Central memory CD8-positive, alpha-beta T cell (primary cell): ENCODE results near the gene IMPA2.

ENCODE experiments used
- ATAC-seq: fragments of 150-1000 bp; cut with Tn5 transposase; replicated peaks from 2 replicates; pipeline ENCODE4 v1.10.0; 2022; ENCODE audit warnings: mild to moderate bottlenecking, moderate FRiP score, moderate number of reproducible peaks; ENCODE audit not compliant: poor library complexity, severe bottlenecking; ENCODE audit errors: extremely low read depth
- DNase-seq, 2 donors: peaks; one replicate each; pipeline ENCODE4 v3.0.0; 2021; ENCODE audit warnings: low spot score in 2 of 2
- H3K27ac Mint-ChIP-seq: one replicate; pipeline ENCODE4 v1.8.0; 2022; ENCODE audit warnings: low read depth, mild to moderate bottlenecking, moderate library complexity, mixed read lengths
- H3K27me3 Mint-ChIP-seq: one replicate; pipeline ENCODE4 v1.8.0; 2022; ENCODE audit warnings: mixed read lengths
- H3K36me3 Mint-ChIP-seq: one replicate; pipeline ENCODE4 v1.8.0; 2022; ENCODE audit warnings: mild to moderate bottlenecking, moderate library complexity, mixed read lengths; ENCODE audit not compliant: insufficient read depth
- H3K4me1 Mint-ChIP-seq: one replicate; pipeline ENCODE4 v1.8.0; 2022; ENCODE audit warnings: mixed read lengths
- H3K4me3 Mint-ChIP-seq: one replicate; pipeline ENCODE4 v1.8.0; 2022; ENCODE audit warnings: mild to moderate bottlenecking, moderate library complexity, mixed read lengths
- H3K9me3 Mint-ChIP-seq: one replicate; pipeline ENCODE4 v1.8.0; 2022; ENCODE audit warnings: mixed read lengths

The IMPA2 gene

GRCh38 chr18:12046046-12046750, 64.9 kb downstream of the IMPA2 start:
- no peak for DNase-seq
- H3K27ac Mint-ChIP-seq = no peak overlapping the region
- no peak overlapping the region for H3K4me3 Mint-ChIP-seq
- ATAC-seq = no peak
- peaks cover 39% of the 10 kb centered on the region for H3K27me3 Mint-ChIP-seq
- H3K4me1 Mint-ChIP-seq = no peaks in the 10 kb centered on the region
- no peaks in the 10 kb centered on the region for H3K9me3 Mint-ChIP-seq
- no peaks in the 10 kb centered on the region for H3K36me3 Mint-ChIP-seq

GRCh38 chr18:12046751-12047335, 65.5 kb downstream of the IMPA2 start:
- DNase-seq (no peak), ATAC-seq (no peak)
- Mint-ChIP-seq H3K4me1 (no peaks in the 10 kb centered on the region), H3K27me3 (peaks cover 39% of the 10 kb centered on the region), H3K9me3 (no peaks in the 10 kb centered on the region), H3K36me3 (no peaks in the 10 kb centered on the region), H3K27ac (no peak overlapping the region), H3K4me3 (no peak overlapping the region)

DNA sequence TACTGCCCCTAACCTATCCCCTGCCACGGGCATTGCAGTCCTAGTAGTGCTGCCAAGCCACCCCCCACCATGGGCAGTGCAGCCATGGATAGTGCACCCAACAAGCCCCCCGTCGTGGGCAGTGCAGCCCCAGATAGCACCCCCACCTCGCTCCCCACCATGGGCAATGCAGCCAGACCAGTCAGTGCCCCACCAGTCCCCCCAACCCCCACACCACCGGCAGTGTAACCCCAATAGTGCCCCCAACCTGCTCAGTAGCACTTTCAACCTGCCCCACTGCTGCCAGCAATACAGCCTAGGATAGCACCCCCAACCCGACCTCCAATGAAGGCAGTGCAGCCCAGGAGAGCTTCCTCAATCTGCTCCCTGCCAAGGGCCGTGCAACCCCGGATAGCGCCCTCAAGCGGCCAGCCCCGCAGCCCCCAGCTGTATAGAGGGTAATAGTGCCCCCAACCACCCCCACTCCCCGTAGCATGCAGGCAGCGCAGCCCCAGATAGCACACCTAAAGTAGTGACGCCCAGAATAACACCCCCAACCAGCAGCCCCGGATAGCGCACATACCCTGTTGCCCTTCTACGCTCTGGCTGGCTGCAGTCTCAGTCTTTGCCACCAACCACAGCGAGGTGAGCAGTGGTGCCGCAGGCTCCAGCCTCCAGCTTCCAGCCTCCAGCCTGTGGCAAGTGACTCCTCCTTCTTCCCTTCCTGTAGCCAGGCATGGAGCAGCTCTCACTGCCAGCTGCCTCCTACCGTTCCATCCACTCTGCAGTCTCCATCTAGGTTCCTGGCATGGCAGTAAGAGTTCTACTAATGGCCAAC, 66.9 kb downstream of the IMPA2 start:
- Mint-ChIP-seq H3K9me3 (no peaks in the 10 kb centered on the region), H3K4me1 (no peaks in the 10 kb centered on the region), H3K36me3 (no peaks in the 10 kb centered on the region), H3K27ac (no peak overlapping the region), H3K4me3 (no peak overlapping the region), H3K27me3 (peaks cover 47% of the 10 kb centered on the region)
- DNase-seq = no peak
- no peak for ATAC-seq

GRCh38 chr18:12048827-12049175, 67.5 kb downstream of the IMPA2 start:
- Mint-ChIP-seq H3K4me3 (no peak overlapping the region), H3K9me3 (no peaks in the 10 kb centered on the region), H3K4me1 (no peaks in the 10 kb centered on the region), H3K27ac (no peak overlapping the region), H3K27me3 (peaks cover 53% of the 10 kb centered on the region), H3K36me3 (no peaks in the 10 kb centered on the region)
- DNase-seq = no peak
- no peak for ATAC-seq

DNA sequence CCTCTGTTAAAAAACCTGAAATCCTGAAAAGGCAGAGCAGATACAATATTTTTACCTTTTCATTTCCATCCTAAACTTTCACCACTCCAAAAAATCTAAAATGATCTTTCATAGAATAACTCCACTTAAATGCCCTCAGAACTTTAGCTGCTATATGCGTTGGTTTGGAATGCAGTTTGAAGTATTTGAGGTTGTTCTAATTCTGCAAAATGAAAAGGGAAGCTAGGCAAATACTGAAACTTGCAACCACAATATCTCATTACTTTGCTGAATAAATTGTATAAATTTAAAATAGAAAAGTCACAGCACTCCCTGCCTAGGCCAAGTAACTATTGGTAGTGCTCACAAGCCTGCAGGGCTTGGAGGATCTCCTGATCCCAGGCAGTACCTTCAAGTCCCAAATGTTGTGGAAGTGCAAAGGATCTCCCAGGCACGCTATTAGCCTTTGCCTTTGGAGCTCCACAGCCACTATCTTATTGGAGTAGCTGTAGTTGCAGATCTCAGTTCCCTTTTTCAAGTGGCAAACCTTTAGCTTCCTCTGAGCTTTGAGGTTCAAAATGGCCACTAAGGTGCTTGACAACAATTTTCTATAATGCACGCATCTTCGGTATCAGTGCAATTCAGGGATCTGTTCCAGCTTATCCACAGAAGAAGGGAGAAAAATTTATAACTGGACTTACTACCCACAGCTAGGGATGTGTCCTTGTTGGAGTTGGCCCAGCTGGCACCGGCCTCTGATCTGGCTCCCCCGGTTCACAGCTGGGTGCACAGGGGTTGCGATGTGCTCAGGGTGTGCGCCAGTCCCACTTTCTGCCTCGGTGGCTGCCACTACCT, 68.9 kb downstream of the IMPA2 start:
- Mint-ChIP-seq H3K27ac (no peak overlapping the region), H3K4me1 (no peaks in the 10 kb centered on the region), H3K36me3 (no peaks in the 10 kb centered on the region), H3K4me3 (no peak overlapping the region), H3K9me3 (no peaks in the 10 kb centered on the region), H3K27me3 (peaks cover 58% of the 10 kb centered on the region)
- DNase-seq = no peak
- ATAC-seq = no peak

GRCh38 chr18:12052866-12053265, 71.6 kb downstream of the IMPA2 start:
- DNase-seq = no peak
- Mint-ChIP-seq H3K4me3 (no peak overlapping the region), H3K36me3 (no peaks in the 10 kb centered on the region), H3K27ac (no peak overlapping the region), H3K4me1 (no peaks in the 10 kb centered on the region), H3K27me3 (peaks cover 58% of the 10 kb centered on the region), H3K9me3 (no peaks in the 10 kb centered on the region)
- ATAC-seq = no peak

GRCh38 chr18:12053289-12053688, 72.0 kb downstream of the IMPA2 start:
- no peaks in the 10 kb centered on the region for H3K4me1 Mint-ChIP-seq
- no peak for DNase-seq
- H3K36me3 Mint-ChIP-seq = no peaks in the 10 kb centered on the region

GRCh38 chr18:12056034-12056883, 75.0 kb downstream of the IMPA2 start:
- Mint-ChIP-seq H3K27ac (no peak overlapping the region), H3K4me1 (no peaks in the 10 kb centered on the region), H3K9me3 (no peaks in the 10 kb centered on the region), H3K27me3 (peaks cover 31% of the 10 kb centered on the region), H3K36me3 (no peaks in the 10 kb centered on the region), H3K4me3 (no peak overlapping the region)
- no peak for DNase-seq
- ATAC-seq = no peak

More at GRCh38 chr18:12053289-12053688, 72.0 kb downstream of the IMPA2 start:
- no peak overlapping the region for H3K27ac Mint-ChIP-seq
- peaks cover 54% of the 10 kb centered on the region for H3K27me3 Mint-ChIP-seq
- no peak for ATAC-seq
- no peaks in the 10 kb centered on the region for H3K9me3 Mint-ChIP-seq
- H3K4me3 Mint-ChIP-seq = no peak overlapping the region

- Mint-ChIP-seq H3K36me3 (no peaks in the 10 kb centered on the region), H3K27me3 (peaks cover 24% of the 10 kb centered on the region), H3K4me3 (no peak overlapping the region), H3K27ac (no peak overlapping the region), H3K9me3 (no peaks in the 10 kb centered on the region), H3K4me1 (no peaks in the 10 kb centered on the region)
- DNase-seq (no peak), ATAC-seq (no peak)
These were observed 75.6 kb downstream of the IMPA2 start for GRCh38 chr18:12056884-12057402.

GRCh38 chr18:12057419-12058039, 76.2 kb downstream of the IMPA2 start:
- Mint-ChIP-seq H3K4me3 (no peak overlapping the region), H3K27ac (no peak overlapping the region), H3K27me3 (peaks cover 18% of the 10 kb centered on the region), H3K9me3 (no peaks in the 10 kb centered on the region), H3K36me3 (no peaks in the 10 kb centered on the region), H3K4me1 (no peaks in the 10 kb centered on the region)
- DNase-seq (no peak), ATAC-seq (no peak)

DNA sequence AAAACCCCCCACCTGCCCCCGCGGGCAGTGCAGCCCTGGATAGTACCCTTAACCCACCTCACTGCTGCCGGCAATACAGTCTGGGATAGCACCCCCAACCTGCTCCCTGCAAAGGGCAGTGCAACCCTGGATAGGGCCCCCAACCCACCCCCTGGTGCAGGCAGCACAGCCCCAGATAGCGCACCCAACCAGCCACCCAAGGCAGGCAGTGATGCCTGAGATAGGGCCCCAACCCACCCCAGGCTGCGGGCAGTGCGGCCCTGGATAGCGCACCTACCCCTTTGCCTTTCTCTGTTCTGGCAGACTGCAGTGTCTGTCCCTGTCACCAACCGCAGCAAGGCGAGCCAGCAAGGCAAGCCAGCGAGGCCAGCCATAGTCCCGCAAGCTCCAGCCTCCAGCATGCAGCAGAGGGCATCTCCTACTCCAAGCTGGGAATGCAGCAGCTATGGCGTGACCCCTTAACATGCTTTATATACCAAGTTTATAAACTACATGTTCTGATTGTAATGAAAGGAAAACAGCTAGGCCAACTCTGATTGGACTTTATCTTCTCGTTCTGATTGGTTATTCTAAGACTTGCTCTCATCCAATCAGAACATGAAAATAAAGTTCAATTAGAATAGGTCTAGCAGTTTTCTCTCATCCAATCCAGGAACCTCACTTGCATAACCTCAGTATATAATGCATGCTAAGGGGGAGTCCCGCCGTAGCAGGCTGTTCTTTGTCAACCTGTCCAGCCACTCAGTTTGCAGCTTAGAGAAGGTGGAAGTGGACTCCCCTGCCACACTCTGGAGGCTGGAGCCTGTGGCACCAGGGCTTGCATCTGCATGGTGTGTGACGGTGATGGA, 78.3 kb downstream of the IMPA2 start:
- no peak for DNase-seq
- Mint-ChIP-seq H3K27me3 (no peaks in the 10 kb centered on the region), H3K4me1 (no peaks in the 10 kb centered on the region), H3K27ac (no peak overlapping the region), H3K9me3 (no peaks in the 10 kb centered on the region), H3K4me3 (no peak overlapping the region), H3K36me3 (no peaks in the 10 kb centered on the region)
- no peak for ATAC-seq
